ENCODE results near the gene ZNF577. TPM values are rescaled to one million over a fixed set of nuclear protein-coding genes. Genes with fewer than 3 reads are reported as not detected.

Gene ZNF577
- total and polyA plus RNA-seq, 2 of the 13 experiments (the other 11 are each of a cell fraction or from before 2014, with no cell fraction given) = 5.7 to 7.6 TPM

DNA sequence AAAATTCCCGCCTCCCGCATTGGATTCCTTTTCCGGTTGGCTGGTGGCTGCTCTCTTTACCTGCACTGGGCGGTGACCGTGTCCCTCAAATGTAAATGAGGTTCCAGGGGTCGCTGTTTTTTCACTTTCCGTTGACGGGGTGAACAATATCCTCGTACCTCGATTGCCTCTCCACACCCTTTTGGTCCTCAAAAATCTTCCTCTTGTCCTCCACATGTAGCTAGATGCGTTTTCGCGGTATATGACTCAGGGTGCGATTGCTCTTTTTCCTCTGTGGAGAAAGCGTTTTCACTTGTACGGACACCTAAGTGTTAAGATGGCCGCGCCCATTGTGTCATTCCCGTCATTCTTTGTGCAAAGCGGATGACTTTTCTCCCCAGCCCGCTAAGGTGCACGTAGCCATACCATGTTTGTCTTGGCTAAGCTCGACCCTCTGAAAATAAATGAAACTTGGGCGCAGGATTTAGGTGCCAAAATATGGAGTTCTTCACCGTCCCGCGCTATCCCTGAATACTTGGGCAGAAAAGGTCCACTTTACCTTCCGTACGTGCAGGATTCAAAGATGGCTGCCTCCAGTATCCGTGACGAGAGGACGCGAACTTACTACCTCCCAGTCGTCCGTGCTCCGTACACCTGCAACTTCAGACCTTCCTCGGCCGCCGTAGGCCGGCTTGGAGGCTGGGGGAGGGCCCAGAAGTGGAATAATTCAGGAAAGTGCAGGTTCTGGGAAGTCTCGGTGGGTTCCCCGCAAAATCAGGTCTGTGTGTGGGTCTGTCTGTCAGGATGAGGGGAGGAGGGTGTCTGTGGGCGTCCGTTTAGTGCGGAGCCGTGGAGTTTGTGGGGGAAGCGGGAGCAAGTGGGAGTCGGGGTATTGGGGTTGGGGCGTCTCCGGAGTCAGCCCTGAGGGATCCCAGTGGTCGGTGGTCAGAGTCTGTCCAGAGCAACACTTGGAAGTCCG, 39.3 kb upstream of the ZNF577 start, which contains the start of gene ZNF613 (continued):
- TF ChIP-seq, protein P1, sequence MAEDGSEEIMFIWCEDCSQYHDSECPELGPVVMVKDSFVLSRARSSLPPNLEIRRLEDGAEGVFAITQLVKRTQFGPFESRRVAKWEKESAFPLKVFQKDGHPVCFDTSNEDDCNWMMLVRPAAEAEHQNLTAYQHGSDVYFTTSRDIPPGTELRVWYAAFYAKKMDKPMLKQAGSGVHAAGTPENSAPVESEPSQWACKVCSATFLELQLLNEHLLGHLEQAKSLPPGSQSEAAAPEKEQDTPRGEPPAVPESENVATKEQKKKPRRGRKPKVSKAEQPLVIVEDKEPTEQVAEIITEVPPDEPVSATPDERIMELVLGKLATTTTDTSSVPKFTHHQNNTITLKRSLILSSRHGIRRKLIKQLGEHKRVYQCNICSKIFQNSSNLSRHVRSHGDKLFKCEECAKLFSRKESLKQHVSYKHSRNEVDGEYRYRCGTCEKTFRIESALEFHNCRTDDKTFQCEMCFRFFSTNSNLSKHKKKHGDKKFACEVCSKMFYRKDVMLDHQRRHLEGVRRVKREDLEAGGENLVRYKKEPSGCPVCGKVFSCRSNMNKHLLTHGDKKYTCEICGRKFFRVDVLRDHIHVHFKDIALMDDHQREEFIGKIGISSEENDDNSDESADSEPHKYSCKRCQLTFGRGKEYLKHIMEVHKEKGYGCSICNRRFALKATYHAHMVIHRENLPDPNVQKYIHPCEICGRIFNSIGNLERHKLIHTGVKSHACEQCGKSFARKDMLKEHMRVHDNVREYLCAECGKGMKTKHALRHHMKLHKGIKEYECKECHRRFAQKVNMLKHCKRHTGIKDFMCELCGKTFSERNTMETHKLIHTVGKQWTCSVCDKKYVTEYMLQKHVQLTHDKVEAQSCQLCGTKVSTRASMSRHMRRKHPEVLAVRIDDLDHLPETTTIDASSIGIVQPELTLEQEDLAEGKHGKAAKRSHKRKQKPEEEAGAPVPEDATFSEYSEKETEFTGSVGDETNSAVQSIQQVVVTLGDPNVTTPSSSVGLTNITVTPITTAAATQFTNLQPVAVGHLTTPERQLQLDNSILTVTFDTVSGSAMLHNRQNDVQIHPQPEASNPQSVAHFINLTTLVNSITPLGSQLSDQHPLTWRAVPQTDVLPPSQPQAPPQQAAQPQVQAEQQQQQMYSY (CRISPR knock-in tag; IDR thresholded peaks at IDR 0.05) = no peak
- no peak for TF ChIP-seq MEIS2 (CRISPR knock-in tag; IDR thresholded peaks at IDR 0.05)
- TF ChIP-seq, protein P2, sequence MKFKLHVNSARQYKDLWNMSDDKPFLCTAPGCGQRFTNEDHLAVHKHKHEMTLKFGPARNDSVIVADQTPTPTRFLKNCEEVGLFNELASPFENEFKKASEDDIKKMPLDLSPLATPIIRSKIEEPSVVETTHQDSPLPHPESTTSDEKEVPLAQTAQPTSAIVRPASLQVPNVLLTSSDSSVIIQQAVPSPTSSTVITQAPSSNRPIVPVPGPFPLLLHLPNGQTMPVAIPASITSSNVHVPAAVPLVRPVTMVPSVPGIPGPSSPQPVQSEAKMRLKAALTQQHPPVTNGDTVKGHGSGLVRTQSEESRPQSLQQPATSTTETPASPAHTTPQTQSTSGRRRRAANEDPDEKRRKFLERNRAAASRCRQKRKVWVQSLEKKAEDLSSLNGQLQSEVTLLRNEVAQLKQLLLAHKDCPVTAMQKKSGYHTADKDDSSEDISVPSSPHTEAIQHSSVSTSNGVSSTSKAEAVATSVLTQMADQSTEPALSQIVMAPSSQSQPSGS (CRISPR knock-in tag; IDR thresholded peaks at IDR 0.05) = peak; percentile 35; the same call in 1 of the 2 replicates
- no peak; the same call in 1 of the 2 replicates for TF ChIP-seq ZNF138 (CRISPR knock-in tag; IDR thresholded peaks at IDR 0.05; ENCODE audit: low read depth)
- TF ChIP-seq DNMT3B (CRISPR knock-in tag; conservative IDR thresholded peaks at IDR 0.05) = no peak
- peak; percentile 60; the same call in 1 of the 2 replicates for TF ChIP-seq ZHX2 (IDR thresholded peaks at IDR 0.05; ENCODE audit: low read depth)
- no peak for TF ChIP-seq ZHX2 (CRISPR knock-in tag; IDR thresholded peaks at IDR 0.05; ENCODE audit: borderline replicate concordance)
- no peak for TF ChIP-seq SYNCRIP (IDR thresholded peaks at IDR 0.05; ENCODE audit: insufficient read depth, low read depth, low read length)
- TF ChIP-seq, protein P3, sequence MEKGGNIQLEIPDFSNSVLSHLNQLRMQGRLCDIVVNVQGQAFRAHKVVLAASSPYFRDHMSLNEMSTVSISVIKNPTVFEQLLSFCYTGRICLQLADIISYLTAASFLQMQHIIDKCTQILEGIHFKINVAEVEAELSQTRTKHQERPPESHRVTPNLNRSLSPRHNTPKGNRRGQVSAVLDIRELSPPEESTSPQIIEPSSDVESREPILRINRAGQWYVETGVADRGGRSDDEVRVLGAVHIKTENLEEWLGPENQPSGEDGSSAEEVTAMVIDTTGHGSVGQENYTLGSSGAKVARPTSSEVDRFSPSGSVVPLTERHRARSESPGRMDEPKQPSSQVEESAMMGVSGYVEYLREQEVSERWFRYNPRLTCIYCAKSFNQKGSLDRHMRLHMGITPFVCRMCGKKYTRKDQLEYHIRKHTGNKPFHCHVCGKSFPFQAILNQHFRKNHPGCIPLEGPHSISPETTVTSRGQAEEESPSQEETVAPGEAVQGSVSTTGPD (CRISPR knock-in tag; IDR thresholded peaks at IDR 0.05) = no peak
- 0 out of 2 replicates have a peak, but pooled peaks have one; percentile 37 for TF ChIP-seq ZNF30 (CRISPR knock-in tag; IDR thresholded peaks at IDR 0.05)
- TF ChIP-seq BHLHE40 (IDR thresholded peaks at IDR 0.05; ENCODE audit: low read length) = no peak
- TF ChIP-seq ZMAT5 (CRISPR knock-in tag; IDR thresholded peaks at IDR 0.05; ENCODE audit: borderline replicate concordance, low read depth) = no peak
- no peak for TF ChIP-seq NFE2L2 (IDR thresholded peaks at IDR 0.05; ENCODE audit: low read length)
